ENCODE measurements around the gene TMEM234.

GRCh38 chr1:32208891-32209328 lies 13.2 kb downstream of the TMEM234 start, which contains the start of gene DCDC2B:
- TF ChIP-seq CTCF (conservative IDR thresholded peaks at IDR 0.05; ENCODE audit: low read depth, low read length) (no peak), MAFK (IDR thresholded peaks at IDR 0.05; ENCODE audit: low read depth, low read length) (no peak), CEBPB (IDR thresholded peaks at IDR 0.05; ENCODE audit: low read depth, low read length) (no peak), POLR2A (IDR thresholded peaks at IDR 0.05; ENCODE audit: low read depth, low read length) (no peak), MXI1 (IDR thresholded peaks at IDR 0.05; ENCODE audit: borderline replicate concordance, low read depth, low read length) (no peak), BHLHE40 (IDR thresholded peaks at IDR 0.05; ENCODE audit: low read depth, low read length) (no peak), RFX5 (IDR thresholded peaks at IDR 0.05; ENCODE audit: low read depth, low read length) (no peak), USF2 (IDR thresholded peaks at IDR 0.05; ENCODE audit: low read depth, low read length) (no peak), NFE2L2 (IDR thresholded peaks at IDR 0.05; ENCODE audit: low read depth, low read length) (no peak), ELK1 (IDR thresholded peaks at IDR 0.05; ENCODE audit: borderline replicate concordance, low read depth, low read length) (no peak), RCOR1 (IDR thresholded peaks at IDR 0.05; ENCODE audit: insufficient replicate concordance, low read length) (no peak), RAD21 (IDR thresholded peaks at IDR 0.05; ENCODE audit: low read length) (no peak)
